Measurements from ENCODE around the gene UBE2F. TPM values are rescaled to one million over a fixed set of nuclear protein-coding genes. Genes with fewer than 3 reads are reported as not detected.

UBE2F gene
- total and polyA plus RNA-seq, 2 of the 4 experiments (the other 2 are of a cell fraction), result 44.6 to 59.8 TPM

GRCh38 chr2:238067939-238068338 is 101.1 kb downstream of the UBE2F start:
- Histone ChIP-seq H3K23ac (ENCODE audit: low read depth, low read length) (no peak overlapping the region), H3K4ac (ENCODE audit: low read depth, low read length) (no peak overlapping the region), H3K56ac (ENCODE audit: extremely low read depth, insufficient read depth, low read length) (no peak overlapping the region), H3K4me2 (ENCODE audit: low read depth, low read length) (no peak overlapping the region), H3K36me3 (ENCODE audit: control insufficient read depth, insufficient read depth, low read length) (peaks cover 20% of the 10 kb centered on the region), H4K91ac (ENCODE audit: insufficient read depth, low read depth, low read length) (no peak overlapping the region), H3K9me1 (ENCODE audit: insufficient read depth, low read length) (no peaks in the 10 kb centered on the region; the same call in 1 of the 2 replicates), H3K4me1 (ENCODE audit: control insufficient read depth, insufficient read depth, low read length) (no peaks in the 10 kb centered on the region), H3K27ac (ENCODE audit: insufficient read depth, low read length) (no peak overlapping the region), H2BK20ac (ENCODE audit: low read depth, low read length) (no peak overlapping the region), H3K9ac (ENCODE audit: low read depth, low read length) (no peak overlapping the region), H3K9me3 (ENCODE audit: control insufficient read depth, insufficient read depth, low read length) (peaks cover 2% of the 10 kb centered on the region; the same call in 1 of the 2 replicates), H4K20me1 (ENCODE audit: insufficient read depth, low read length) (no peaks in the 10 kb centered on the region), H2AK9ac (replicated peaks; ENCODE audit: low read depth, low read length, poor library complexity) (no peak overlapping the region), H3K79me1 (ENCODE audit: low read depth in 1 of 2, low read length in 2 of 2) (peaks cover 0 to 11% of the 10 kb centered on the region in 2 experiments; a peak in 3 of 4 replicates), H3K18ac (ENCODE audit: low read depth, low read length) (no peak overlapping the region), H2BK120ac (ENCODE audit: low read depth, low read length) (no peak overlapping the region), H2AFZ (replicated peaks; ENCODE audit: low read length, poor library complexity) (no peak overlapping the region), H2AK5ac (ENCODE audit: low read depth, low read length) (no peak overlapping the region), H2BK5ac (ENCODE audit: low read depth, low read length, poor library complexity, severe bottlenecking) (no peak overlapping the region), H2BK15ac (ENCODE audit: low read depth, low read length) (no peak overlapping the region), H4K5ac (ENCODE audit: low read depth, low read length) (no peak overlapping the region), H3K4me3 (ENCODE audit: insufficient read depth, low read depth, low read length) (no peak overlapping the region), H4K8ac (ENCODE audit: low read depth in 2 of 2, low read length in 2 of 2) (no peak overlapping the region), H3K27me3 (ENCODE audit: control insufficient read depth, insufficient read depth, low read length) (no peaks in the 10 kb centered on the region), H3K14ac (replicated peaks; ENCODE audit: low read depth, low read length) (no peak overlapping the region)
- DNase-seq (no peak), ATAC-seq (ENCODE audit: low read depth) (no peak)
- WGBS, 2 experiments (ENCODE audit: extremely low coverage in 2 of 2, insufficient read length in 1 of 2), result 93% methylated on average over 2 of the region's 7 CpGs; no CpG with 5 or more reads in 1 of the 2 experiments
- ChIA-PET CTCF (no interaction called here), POLR2A (ENCODE audit: unreplicated experiment) (no interaction called here)
- in situ Hi-C loops (cut with MboI; ENCODE audit: low sequenced_read_pairs), result no loop called here
- BruUV-seq (replicated peaks), result no TSS peak
- intact Hi-C loops (cut with micrococcal nuclease), result no loop called here
- TF ChIP-seq NFE2L2 (IDR thresholded peaks at IDR 0.05; ENCODE audit: low read depth, low read length), result no peak
- TF ChIP-seq BHLHE40 (IDR thresholded peaks at IDR 0.05; ENCODE audit: low read depth, low read length), result no peak
- TF ChIP-seq POLR2A (IDR thresholded peaks at IDR 0.05; ENCODE audit: low read depth, low read length), result no peak
- TF ChIP-seq RCOR1 (IDR thresholded peaks at IDR 0.05; ENCODE audit: insufficient replicate concordance, low read length), result no peak
- dilution Hi-C loops (cut with HindIII; ENCODE audit: low sequenced_read_pairs, unreplicated experiment), result no loop called here
